A549 (cell line): ENCODE measurements around the gene BLTP2.

ENCODE experiments used
- CBX2 ChIP-seq: fragments of 200-600 bp; sonication (generic); IDR thresholded peaks from 2 replicates; pipeline ENCODE4 v1.6.1; 2016; ENCODE audit warnings: low read depth, mild to moderate bottlenecking, borderline replicate concordance
- NFE2L2 ChIP-seq: fragments of 150-350 bp; conservative IDR thresholded peaks from 2 replicates; pipeline ENCODE4 v1.6.1; 2014; ENCODE audit warnings: low read length
- SMC3 ChIP-seq: fragments of >200 bp; sonication (Bioruptor Twin); formaldehyde crosslinking; IDR thresholded peaks from 3 replicates; pipeline ENCODE4 v1.6.1; 2018; ENCODE audit warnings: inconsistent platforms
- TP53 ChIP-seq: fragments of 250-450 bp; sonication (Bioruptor Pico); IDR thresholded peaks from 2 replicates; pipeline ENCODE4 v1.5.0; 2021; ENCODE audit warnings: mild to moderate bottlenecking, moderate library complexity
- TF ChIP-seq, protein P1 (sequence below): fragments of >200 bp; sonication (Bioruptor Twin); formaldehyde crosslinking; IDR thresholded peaks from 3 replicates; pipeline ENCODE4 v1.5.1; 2016
- TF ChIP-seq, protein P2 (sequence below): fragments of 200-600 bp; sonication (generic); IDR thresholded peaks from 2 replicates; pipeline ENCODE4 v1.6.1; 2016; ENCODE audit warnings: antibody characterized with exemption, mild to moderate bottlenecking, moderate library complexity

DNA sequence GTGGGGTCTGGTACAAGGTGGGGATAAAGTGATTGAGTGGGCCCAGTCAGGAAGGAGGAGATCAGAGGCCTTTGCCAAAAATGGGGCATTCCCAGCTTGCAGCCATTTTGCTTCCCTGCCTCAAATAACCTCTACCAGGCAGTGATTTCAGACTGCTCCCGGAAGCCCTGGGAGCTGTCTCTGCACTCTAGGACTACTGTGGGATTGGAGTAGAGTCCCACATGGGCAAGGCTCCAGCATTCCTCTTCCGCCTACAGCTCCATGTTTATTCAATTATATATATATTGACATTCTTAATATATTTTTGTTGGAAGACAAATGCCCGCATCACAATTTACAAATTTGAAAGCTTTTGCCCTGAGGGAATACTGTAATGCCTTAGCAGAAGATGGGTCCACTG lies 30.5 kb upstream of the BLTP2 start:
- TF ChIP-seq, protein P1, sequence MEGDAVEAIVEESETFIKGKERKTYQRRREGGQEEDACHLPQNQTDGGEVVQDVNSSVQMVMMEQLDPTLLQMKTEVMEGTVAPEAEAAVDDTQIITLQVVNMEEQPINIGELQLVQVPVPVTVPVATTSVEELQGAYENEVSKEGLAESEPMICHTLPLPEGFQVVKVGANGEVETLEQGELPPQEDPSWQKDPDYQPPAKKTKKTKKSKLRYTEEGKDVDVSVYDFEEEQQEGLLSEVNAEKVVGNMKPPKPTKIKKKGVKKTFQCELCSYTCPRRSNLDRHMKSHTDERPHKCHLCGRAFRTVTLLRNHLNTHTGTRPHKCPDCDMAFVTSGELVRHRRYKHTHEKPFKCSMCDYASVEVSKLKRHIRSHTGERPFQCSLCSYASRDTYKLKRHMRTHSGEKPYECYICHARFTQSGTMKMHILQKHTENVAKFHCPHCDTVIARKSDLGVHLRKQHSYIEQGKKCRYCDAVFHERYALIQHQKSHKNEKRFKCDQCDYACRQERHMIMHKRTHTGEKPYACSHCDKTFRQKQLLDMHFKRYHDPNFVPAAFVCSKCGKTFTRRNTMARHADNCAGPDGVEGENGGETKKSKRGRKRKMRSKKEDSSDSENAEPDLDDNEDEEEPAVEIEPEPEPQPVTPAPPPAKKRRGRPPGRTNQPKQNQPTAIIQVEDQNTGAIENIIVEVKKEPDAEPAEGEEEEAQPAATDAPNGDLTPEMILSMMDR: no peak
- TF ChIP-seq TP53 (CRISPR knock-in tag) (no peak), NFE2L2 (no peak), SMC3 (no peak), CBX2 (no peak)
- TF ChIP-seq, protein P2, sequence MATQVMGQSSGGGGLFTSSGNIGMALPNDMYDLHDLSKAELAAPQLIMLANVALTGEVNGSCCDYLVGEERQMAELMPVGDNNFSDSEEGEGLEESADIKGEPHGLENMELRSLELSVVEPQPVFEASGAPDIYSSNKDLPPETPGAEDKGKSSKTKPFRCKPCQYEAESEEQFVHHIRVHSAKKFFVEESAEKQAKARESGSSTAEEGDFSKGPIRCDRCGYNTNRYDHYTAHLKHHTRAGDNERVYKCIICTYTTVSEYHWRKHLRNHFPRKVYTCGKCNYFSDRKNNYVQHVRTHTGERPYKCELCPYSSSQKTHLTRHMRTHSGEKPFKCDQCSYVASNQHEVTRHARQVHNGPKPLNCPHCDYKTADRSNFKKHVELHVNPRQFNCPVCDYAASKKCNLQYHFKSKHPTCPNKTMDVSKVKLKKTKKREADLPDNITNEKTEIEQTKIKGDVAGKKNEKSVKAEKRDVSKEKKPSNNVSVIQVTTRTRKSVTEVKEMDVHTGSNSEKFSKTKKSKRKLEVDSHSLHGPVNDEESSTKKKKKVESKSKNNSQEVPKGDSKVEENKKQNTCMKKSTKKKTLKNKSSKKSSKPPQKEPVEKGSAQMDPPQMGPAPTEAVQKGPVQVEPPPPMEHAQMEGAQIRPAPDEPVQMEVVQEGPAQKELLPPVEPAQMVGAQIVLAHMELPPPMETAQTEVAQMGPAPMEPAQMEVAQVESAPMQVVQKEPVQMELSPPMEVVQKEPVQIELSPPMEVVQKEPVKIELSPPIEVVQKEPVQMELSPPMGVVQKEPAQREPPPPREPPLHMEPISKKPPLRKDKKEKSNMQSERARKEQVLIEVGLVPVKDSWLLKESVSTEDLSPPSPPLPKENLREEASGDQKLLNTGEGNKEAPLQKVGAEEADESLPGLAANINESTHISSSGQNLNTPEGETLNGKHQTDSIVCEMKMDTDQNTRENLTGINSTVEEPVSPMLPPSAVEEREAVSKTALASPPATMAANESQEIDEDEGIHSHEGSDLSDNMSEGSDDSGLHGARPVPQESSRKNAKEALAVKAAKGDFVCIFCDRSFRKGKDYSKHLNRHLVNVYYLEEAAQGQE: no peak
